Activated CD4-positive, alpha-beta T cell treated with anti-CD3 and anti-CD28 coated beads, Interleukin-2, Interleukin-6, amounts not matched to agents 100 ng/mL and 50 ng/mL, durations not matched to agents 16 hours and 8 hours (primary cell): ENCODE results near the gene TRIM40.
A peak's percentile ranks its signal among the peaks of the same experiment; 100 is the strongest.
"Not testable (repeated sequence)": the region's sequence is repeated elsewhere in the genome, so short reads cannot be mapped to it uniquely, and the experiment has no call there.

Source experiments
- DNase-seq: peaks from one replicate; pipeline ENCODE4 v3.0.0-alpha.2; 2020

Gene TRIM40

DNA sequence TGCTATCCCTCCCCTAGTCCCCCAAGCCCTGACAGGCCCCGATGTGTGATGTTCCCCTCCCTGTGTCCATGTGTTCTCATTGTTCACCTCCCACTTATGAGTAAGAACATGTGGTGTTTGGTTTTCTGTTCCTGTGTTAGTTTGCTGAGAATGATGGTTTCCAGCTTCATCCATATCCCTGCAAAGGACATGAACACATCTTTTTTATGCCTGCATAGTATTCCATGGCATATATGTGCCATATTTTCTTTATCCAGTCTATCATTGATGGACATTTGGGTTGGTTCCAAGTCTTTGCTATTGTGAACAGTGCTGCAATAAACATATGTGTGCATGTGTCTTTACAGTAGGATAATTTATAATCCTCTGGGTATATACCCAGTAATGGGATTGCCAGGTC, 29.3 kb downstream of the TRIM40 start:
- DNase-seq = not testable (repeated sequence)

DNA sequence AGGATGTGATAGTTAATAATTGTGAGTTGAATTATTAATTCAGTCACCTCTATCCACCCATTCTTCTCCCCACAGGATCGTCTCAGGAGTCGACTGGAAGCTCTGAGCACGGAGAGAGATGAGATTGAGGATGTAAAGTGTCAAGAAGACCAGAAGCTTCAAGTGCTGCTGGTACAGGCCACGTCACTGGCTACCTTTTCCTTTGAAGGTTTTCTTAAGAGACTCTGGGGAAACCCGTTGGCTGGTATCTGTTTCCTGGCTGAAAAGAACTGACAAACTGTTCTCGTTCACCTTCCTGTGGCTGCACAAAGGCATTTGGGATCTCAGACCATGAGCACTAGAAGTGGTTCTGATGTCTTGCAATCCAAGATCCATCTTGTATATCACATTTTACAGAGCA, 31.2 kb downstream of the TRIM40 start:
- DNase-seq = peak; percentile 26

DNA sequence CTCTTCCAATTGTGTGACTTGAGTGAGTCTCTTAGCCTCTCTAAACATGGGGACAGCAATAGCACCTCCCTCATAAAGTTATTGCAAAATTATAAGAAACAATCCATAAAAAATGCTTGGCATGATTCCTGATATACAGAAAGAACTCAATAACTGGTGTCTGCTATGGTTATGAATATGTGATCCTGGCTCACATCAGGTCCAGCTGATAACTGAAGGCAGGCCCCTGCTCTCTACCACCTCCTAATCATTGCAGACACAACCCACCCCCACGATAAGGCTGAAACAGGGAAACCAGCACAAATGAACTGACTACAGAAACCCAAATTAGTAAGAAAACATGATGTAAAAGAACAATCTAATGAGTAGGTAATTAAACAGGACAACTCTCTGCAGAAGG, 32.8 kb downstream of the TRIM40 start:
- DNase-seq = no peak

DNA sequence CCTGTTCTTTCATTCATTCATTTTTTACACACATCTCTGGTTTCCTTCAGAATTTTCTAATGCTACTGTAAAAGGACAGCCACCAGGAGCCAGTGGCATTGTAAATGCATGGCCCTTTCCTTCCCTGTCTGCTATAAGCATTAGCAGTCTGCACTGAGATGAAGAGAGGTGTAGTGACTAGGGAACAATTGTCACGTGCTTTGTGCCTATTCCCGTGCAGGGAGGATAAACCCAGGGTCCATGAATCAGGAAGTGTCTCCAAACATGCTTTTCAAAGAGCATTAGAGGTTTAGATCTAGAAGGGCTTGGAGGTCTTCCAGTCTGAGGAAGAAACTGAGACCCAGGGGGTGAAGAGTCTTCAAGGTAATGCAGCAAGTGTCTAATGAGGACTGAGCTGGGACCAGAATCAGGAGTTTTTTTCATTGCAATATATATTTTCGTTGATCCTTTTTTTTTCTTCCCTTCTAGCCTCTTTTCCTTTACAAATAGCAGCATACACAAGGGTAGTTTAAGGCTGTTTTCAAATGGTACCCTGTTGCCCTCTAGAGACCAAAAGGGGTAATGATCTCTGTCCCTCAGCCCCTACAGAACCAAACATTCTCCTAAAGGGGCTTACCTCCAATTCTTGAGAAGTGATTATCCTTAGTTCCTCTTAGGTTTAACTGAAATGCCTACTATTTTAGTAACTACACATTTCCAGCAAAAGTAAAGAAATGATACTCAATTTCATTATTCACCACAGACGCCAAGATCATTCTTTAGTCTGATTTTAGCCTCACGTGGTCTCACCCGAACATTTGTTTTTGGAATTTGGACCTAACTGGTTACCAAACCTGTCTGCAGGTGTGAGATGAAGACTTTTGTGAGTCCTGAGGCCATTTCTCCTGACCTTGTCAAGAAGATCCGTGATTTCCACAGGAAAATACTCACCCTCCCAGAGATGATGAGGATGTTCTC, 34.0 kb downstream of the TRIM40 start:
- peak; percentile 55 for DNase-seq

DNA sequence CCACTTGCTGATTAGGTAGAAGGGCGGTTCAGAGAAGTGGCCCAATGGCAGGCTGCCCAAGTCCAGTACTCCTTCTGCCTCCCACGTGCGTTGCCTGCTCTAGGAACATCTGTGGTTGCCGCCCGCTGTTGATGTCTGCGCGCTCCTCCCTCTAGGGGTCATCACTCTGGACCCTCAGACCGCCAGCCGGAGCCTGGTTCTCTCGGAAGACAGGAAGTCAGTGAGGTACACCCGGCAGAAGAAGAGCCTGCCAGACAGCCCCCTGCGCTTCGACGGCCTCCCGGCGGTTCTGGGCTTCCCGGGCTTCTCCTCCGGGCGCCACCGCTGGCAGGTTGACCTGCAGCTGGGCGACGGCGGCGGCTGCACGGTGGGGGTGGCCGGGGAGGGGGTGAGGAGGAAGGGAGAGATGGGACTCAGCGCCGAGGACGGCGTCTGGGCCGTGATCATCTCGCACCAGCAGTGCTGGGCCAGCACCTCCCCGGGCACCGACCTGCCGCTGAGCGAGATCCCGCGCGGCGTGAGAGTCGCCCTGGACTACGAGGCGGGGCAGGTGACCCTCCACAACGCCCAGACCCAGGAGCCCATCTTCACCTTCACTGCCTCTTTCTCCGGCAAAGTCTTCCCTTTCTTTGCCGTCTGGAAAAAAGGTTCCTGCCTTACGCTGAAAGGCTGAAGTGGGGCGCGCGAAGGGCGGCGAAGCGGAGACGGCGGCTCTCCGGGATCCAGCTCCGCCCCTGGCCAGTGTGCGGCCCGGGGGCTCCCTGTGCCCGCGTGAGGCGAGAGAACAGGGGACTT, 35.9 kb downstream of the TRIM40 start:
- no peak for DNase-seq

DNA sequence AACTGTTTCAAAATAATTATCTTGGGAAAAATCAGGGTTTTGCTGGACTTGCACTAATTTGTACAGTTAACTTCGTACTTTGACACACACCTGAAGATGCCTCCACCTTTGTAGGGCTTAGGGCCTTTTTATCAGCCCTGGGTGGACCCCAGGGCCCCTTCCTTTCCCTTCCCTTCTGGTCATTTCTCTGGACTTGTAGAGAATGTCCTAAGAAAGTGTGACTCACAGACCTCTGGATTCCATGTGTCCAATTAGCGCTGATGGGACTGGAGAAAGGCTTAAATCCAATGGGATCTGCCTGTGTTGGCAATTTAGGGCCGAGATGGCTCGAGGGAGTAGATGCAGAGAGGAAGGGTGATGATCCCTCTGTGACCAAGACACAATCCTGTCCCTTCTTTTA, 36.7 kb downstream of the TRIM40 start:
- DNase-seq = no peak

DNA sequence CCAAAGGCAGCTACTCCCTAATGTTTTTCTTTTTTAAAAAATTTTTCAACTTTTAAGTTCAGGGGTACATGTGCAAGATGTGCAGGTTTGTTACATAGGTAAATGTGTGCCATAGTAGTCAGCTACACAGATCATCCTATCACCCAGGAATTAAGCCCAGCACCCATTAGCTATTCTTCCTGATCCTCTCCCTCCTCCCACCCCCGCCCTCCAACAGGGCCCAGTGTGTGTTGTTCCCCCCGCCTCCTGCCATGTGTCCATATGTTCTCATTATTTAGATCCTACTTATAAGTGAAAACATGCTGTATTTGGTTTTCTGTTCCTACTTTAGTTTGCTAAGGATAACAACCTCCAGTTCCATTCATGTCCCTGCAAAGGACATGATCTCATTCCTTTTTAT, 39.8 kb downstream of the TRIM40 start:
- DNase-seq = no peak

DNA sequence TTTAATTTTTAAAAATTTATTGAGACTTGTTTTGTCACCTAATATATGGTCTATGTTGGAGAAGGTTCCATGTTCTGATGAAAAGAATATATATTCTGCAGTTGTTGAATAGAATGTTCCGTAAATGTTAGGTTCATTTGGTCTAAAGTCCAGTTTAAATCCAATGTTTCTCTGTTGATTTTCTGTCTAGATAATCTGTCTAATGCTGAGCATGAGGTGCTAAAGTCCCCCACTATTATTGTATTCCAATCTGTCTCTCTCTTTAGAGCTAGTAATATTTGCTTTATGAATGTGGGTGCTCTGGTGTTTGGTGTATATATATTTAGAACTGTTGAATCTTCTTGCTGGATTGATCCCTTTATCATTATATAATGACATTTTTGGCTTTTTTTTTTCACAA, 42.9 kb downstream of the TRIM40 start:
- no peak for DNase-seq

DNA sequence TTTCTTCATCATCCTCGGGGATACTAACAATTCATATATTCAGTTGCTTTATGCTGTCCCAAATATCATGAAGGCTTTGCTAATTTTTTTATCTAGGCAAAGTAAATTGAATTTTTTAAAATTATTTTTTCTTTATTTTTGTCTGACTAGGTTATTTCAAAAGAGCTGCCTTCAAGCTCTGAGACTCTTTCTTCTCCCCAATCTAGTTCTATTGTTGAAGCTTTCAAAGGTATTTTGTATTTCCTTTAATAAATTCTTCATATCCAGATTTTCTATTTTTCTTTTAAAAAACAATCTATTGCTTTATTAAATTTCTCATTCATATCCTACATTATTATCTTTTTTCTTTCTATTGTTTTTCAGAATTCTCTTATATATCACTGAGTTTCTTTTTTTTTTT, 44.2 kb downstream of the TRIM40 start:
- no peak for DNase-seq

DNA sequence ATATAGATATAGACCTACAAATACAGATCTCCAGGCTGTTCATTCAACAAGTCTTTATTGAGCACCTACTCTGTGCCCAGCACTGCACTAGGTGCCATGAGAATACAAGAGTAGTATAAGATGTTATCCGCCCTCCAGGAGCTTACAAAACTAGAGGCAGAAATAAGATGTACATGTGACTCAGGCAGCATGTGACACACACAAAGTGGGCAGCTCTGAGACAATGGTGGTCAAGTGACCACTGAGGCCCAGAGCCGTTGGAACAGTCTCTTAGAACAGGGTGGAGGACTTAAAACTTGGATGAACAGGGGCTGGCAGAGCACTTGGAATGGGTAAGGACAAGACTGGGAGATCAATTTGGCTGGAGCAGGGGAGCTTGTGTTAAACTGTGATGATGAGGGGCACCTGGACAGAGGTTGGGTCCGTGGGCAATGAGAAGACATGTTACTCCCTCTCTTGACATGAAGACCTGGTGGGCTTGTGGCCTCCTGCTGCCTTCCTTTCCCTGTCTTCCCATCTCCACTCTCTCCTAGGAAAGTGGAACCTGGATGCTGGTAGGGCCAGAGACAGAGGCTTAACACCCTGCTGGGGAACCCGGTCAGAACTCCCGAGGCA, 48.6 kb downstream of the TRIM40 start:
- no peak for DNase-seq

DNA sequence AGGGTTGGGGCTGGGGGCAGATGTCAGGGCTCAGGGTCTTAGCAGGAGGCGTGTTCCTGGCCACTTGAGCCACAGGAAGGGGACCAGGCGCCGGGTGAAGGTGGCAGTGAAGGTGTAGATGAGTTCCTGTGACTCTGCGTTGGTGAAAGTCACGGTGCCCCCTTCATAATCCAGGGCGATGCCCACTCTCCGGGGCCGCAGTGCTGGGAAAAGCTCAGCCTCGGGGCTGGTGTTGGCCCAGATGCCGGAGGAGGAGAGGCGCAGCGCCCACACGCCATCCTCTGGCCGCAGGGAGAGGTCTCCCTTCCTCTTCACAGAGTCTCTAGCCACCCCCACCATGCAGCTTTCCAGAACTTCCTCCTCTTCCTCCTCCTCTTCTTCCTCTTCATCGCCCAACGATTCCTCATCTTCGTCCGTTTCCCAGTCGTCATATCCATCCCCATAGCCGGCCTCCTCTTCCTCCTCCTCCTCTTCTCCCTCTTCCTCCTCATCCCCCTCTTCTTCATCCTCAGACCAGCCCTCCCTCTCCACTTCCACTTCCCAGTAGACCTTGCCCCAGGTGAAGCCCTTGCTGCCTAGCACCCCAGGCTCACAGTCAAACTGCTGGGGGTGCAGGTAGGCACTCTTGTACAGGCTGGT, 50.0 kb downstream of the TRIM40 start:
- DNase-seq = no peak

DNA sequence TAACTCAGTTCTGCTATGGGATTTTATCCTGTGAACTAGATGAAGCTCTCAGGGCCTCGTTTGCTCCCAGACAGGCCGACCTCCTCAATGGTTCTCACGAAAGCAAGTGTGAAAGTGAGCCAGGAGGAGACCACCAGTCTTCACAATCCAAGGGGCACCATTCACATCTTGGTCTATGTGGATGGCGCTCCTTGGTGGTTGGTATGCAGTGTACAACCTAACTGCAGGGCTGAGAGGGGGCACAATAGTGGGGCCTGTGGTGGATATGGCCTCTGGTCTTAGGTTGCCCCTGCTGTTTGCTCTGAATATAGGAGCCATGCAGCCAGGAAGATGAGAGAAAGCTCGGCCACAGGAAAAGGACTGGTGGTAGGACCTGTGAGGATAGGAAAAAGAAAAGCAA, 52.6 kb downstream of the TRIM40 start:
- no peak for DNase-seq

DNA sequence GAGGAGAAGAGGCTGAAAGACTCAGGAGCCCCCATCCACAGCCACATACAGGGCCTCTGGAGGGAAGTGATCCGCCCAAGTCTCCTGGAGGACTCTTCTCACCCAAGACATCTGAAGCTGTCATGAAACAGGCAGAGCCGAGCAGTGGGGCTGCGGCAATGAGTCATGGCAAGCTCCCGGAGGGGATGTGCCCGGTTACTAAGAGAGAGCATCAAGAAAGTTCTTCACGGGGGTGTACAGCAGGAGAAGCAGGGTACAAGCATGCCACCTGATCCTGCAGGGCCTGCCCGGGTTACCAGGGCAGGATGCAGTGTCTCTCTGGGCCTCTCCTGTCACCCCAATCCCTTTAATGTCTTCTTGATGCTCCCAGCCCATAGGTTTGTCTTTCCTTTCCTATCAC, 56.1 kb downstream of the TRIM40 start:
- DNase-seq = no peak

DNA sequence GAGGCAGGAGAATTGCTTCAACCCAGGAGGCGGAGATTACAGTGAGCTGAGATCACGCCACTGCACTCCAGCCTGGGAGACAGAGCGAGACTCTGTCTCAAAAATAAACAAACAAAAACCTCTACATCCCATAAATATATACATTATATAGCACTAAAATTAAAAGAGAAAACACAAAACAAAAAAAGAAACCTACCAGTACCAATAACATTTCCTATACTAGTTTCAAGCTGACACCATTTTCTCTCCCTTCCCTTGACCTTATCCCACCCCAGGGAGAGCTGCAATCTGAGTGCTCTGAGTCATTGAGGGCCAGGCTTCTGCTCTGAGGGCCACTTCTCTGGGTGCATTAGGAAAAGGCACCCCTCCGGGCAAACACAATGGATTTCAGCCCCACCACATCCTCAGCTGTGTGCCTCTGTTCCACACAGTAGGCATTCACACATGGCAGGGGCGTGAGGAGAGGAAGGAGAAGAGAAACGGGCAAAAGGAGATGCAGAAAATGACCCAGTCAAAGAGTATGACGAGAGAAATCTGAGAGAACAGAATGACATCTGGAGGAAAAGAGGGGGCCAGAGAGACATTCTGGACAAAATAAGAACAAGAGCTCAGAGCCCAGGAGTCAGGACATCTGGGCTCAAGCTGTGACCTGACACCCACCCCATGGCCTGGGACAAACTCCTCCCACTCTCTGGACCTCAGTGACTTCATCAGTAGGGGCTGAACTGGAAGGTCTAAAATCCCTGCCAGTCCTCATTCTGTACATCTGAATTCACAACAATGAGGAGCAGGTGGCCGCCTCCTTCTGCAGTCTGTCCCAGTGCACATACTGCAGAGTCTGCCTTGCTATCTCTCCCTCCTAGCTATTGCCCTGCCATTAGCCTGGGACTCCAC, 59.1 kb downstream of the TRIM40 start:
- DNase-seq = no peak

DNA sequence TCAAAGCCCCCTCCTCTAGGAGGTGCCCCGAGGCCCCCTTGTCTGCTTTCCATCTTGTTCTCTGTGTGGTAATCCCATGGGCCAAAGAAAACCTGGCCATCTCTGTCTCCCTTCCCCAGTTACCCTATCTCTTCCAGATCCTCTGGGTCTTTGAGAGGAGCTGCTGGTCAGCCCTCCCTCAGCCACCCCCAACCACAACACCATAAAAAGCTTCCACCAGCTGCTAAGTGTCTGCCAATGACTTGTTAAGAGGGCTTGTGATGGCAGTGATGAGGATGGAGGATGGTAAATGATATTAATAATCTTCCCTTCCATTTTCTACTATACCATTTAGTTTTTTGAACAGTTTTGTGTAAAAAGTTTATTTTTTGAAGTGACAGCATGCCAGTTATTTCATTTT, 60.0 kb downstream of the TRIM40 start:
- no peak for DNase-seq

DNA sequence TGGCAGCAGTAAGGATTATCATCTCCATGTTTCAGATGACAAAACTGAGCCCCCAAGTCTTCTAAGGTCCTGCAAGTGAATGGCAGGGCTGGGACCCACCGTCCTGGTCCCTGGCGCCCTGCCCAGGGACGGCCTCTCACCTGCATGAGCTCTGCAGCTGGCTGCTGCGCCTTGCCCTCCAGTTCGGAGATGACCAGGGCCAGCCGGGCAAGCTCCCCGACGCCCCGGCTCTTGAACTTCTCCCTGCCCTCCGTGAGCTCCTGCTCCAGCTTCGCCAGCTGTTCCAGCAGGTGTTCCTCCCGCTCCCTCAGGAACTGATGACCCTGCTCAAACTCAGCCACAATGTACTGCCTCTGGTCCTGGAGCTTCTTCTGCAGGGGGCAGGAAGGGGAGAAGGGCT, 60.4 kb downstream of the TRIM40 start:
- no peak for DNase-seq
